MM.1S (cell line): ENCODE data around the gene PPP4R3A.

Experiments
- DNase-seq: peaks from one replicate; pipeline ENCODE4 v3.0.0-alpha.2; 2015
- H2AFZ ChIP-seq: fragments of 300-600 bp; sonication (generic); 2 replicates; pipeline ENCODE4 v1.6.0; 2016; ENCODE audit warnings: antibody characterized with exemption, low read length
- H3F3A ChIP-seq: fragments of 300-600 bp; sonication (generic); 2 replicates; pipeline ENCODE4 v1.6.1; 2016; ENCODE audit warnings: mild to moderate bottlenecking, antibody characterized with exemption, low read length, moderate library complexity, mixed read lengths; ENCODE audit not compliant: insufficient read depth
- H3K27ac ChIP-seq: fragments of 300-600 bp; sonication (generic); 2 replicates; pipeline ENCODE4 v1.5.1; 2016; ENCODE audit warnings: mild to moderate bottlenecking, low read length
- H3K27me3 ChIP-seq: fragments of 300-600 bp; sonication (generic); replicated peaks from 2 replicates; pipeline ENCODE4 v1.6.0; 2016; ENCODE audit warnings: low read length; ENCODE audit not compliant: insufficient read depth
- H3K36me3 ChIP-seq: fragments of 300-600 bp; sonication (generic); replicated peaks from 2 replicates; pipeline ENCODE4 v1.6.1; 2016; ENCODE audit warnings: mild to moderate bottlenecking, low read length, mixed read lengths; ENCODE audit not compliant: insufficient read depth
- H3K4me1 ChIP-seq: fragments of 300-600 bp; sonication (generic); 2 replicates; pipeline ENCODE4 v1.6.1; 2016; ENCODE audit warnings: low read length, mixed read lengths
- H3K4me2 ChIP-seq: fragments of 300-600 bp; sonication (generic); 2 replicates; pipeline ENCODE4 v1.6.0; 2016; ENCODE audit warnings: low read depth, low read length
- H3K4me3 ChIP-seq: fragments of 300-600 bp; sonication (generic); 2 replicates; pipeline ENCODE4 v1.5.1; 2016; ENCODE audit warnings: low read length, mixed read lengths
- H3K79me2 ChIP-seq: fragments of 300-600 bp; sonication (generic); 2 replicates; pipeline ENCODE4 v1.6.1; 2016; ENCODE audit warnings: mixed run types, low read length, mixed read lengths
- H3K9ac ChIP-seq: fragments of 300-600 bp; sonication (generic); 2 replicates; pipeline ENCODE4 v1.6.1; 2016; ENCODE audit warnings: low read length, mixed read lengths
- H3K9me2 ChIP-seq: fragments of 300-600 bp; sonication (generic); replicated peaks from 2 replicates; pipeline ENCODE4 v1.6.1; 2016; ENCODE audit warnings: mild to moderate bottlenecking, low read length, mixed read lengths; ENCODE audit not compliant: insufficient read depth
- H3K9me3 ChIP-seq: fragments of 300-600 bp; sonication (generic); replicated peaks from 2 replicates; pipeline ENCODE4 v1.6.1; 2016; ENCODE audit warnings: mild to moderate bottlenecking, low read length, mixed read lengths; ENCODE audit not compliant: insufficient read depth
- H4K20me1 ChIP-seq: fragments of 300-600 bp; sonication (generic); 2 replicates; pipeline ENCODE4 v1.6.1; 2016; ENCODE audit warnings: mild to moderate bottlenecking, low read length, moderate library complexity, mixed read lengths; ENCODE audit not compliant: insufficient read depth
- CTCF ChIP-seq: fragments of 300-600 bp; sonication (generic); IDR thresholded peaks from 2 replicates; pipeline ENCODE4 v1.5.1; 2016; ENCODE audit warnings: antibody characterized with exemption, low read length, mixed read lengths
- EZH2 ChIP-seq: fragments of 300-600 bp; sonication (generic); optimal IDR thresholded peaks from 2 replicates; pipeline ENCODE3; 2017; ENCODE audit warnings: low read depth, mild to moderate bottlenecking, antibody characterized with exemption, low read length, mixed read lengths
- EZH2phosphoT487 ChIP-seq: fragments of 300-600 bp; sonication (generic); IDR thresholded peaks from 2 replicates; pipeline ENCODE4 v1.6.1; 2018; ENCODE audit warnings: antibody characterized with exemption, low read length

Gene PPP4R3A

GRCh38 chr14:91503000-91503504, 7.1 kb downstream of the PPP4R3A start:
- no peaks in the 10 kb centered on the region for H3F3A ChIP-seq
- H4K20me1 ChIP-seq, result peaks cover 2% of the 10 kb centered on the region
- H3K9ac ChIP-seq, result no peak overlapping the region
- DNase-seq, result no peak
- no peaks in the 10 kb centered on the region for H3K9me2 ChIP-seq
- H3K4me3 ChIP-seq, result no peak overlapping the region
- peaks cover 93% of the 10 kb centered on the region for H3K79me2 ChIP-seq
- no peak overlapping the region for H3K4me2 ChIP-seq
- no peaks in the 10 kb centered on the region for H3K36me3 ChIP-seq
- H3K27ac ChIP-seq, result no peak overlapping the region
- TF ChIP-seq CTCF (no peak), EZH2 (no peak), EZH2phosphoT487 (no peak)
- H2AFZ ChIP-seq, result no peak overlapping the region
- no peaks in the 10 kb centered on the region for H3K9me3 ChIP-seq
- no peaks in the 10 kb centered on the region for H3K27me3 ChIP-seq
- no peaks in the 10 kb centered on the region for H3K4me1 ChIP-seq

- H3K79me2 ChIP-seq, result peaks cover 95% of the 10 kb centered on the region
- no peaks in the 10 kb centered on the region for H3K9me3 ChIP-seq
- no peak overlapping the region for H2AFZ ChIP-seq
- no peak overlapping the region for H3K4me2 ChIP-seq
- no peak for TF ChIP-seq CTCF
- TF ChIP-seq EZH2, result no peak
- TF ChIP-seq EZH2phosphoT487, result no peak
- H3K9ac ChIP-seq, result no peak overlapping the region
- no peak overlapping the region for H3K27ac ChIP-seq
- H3K9me2 ChIP-seq, result no peaks in the 10 kb centered on the region
- peaks cover 3% of the 10 kb centered on the region for H4K20me1 ChIP-seq
- no peaks in the 10 kb centered on the region for H3K4me1 ChIP-seq
- no peaks in the 10 kb centered on the region for H3K27me3 ChIP-seq
- DNase-seq, result no peak
- H3K36me3 ChIP-seq, result no peaks in the 10 kb centered on the region
- no peak overlapping the region for H3K4me3 ChIP-seq
- no peaks in the 10 kb centered on the region for H3F3A ChIP-seq
Observed at GRCh38 chr14:91501951-91502930, 7.9 kb downstream of the PPP4R3A start.

GRCh38 chr14:91501348-91501747, 8.8 kb downstream of the PPP4R3A start:
- no peak for TF ChIP-seq EZH2
- no peak for TF ChIP-seq CTCF
- TF ChIP-seq EZH2phosphoT487, result no peak
- no peak overlapping the region for H3K27ac ChIP-seq

More at GRCh38 chr14:91501348-91501747, 8.8 kb downstream of the PPP4R3A start:
- no peak overlapping the region for H3K4me2 ChIP-seq
- H3K9ac ChIP-seq, result no peak overlapping the region
- H3K9me3 ChIP-seq, result no peaks in the 10 kb centered on the region
- H3F3A ChIP-seq, result peaks cover 5% of the 10 kb centered on the region
- H3K27me3 ChIP-seq, result no peaks in the 10 kb centered on the region
- no peak overlapping the region for H3K4me3 ChIP-seq
- H3K79me2 ChIP-seq, result peaks cover 96% of the 10 kb centered on the region
- H3K36me3 ChIP-seq, result no peaks in the 10 kb centered on the region
- H3K9me2 ChIP-seq, result no peaks in the 10 kb centered on the region
- no peak overlapping the region for H2AFZ ChIP-seq
- peaks cover 10% of the 10 kb centered on the region for H4K20me1 ChIP-seq
- DNase-seq, result no peak
- peaks cover 5% of the 10 kb centered on the region; the same call in 1 of the 2 replicates for H3K4me1 ChIP-seq
